Measurements from ENCODE around the gene KIZ.
"Not testable (repeated sequence)": the region's sequence is repeated elsewhere in the genome, so short reads cannot be mapped to it uniquely, and the experiment has no call there.

Gene KIZ

DNA sequence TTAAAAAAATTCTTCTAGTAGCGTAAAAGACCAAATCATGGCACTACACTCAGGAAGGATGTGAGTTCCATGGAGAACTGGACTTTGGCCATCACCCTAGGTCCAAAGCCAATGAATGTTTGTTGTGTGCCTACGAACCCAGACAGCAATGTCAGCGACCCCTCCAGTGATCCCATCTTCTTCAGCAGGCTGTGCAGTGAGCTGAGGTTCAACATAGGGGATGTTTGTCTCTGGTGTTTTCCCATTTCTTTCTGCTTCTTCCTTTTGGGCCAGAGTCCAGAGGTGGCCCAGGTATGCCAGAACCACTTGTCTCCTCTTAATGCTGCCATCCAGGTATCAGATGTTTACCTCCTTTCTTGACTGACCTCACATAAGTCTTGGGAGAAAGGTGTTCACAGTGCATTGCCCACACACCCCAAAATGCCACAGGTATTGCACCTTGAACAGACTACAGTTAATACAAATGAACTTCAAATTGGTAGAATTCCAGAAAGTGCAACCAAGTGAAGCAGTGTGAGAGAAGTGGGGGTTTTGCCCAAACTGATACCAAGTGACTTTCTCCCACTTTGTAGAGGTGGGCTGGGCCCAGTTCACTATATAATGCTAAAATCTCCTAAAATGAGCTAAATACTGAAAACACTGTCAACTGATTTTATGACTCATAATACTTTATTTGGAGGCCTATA lies 14.1 kb downstream of the KIZ start:
- FAIRE-seq (no peak), DNase-seq (ENCODE audit: low spot score) (no peak)

DNA sequence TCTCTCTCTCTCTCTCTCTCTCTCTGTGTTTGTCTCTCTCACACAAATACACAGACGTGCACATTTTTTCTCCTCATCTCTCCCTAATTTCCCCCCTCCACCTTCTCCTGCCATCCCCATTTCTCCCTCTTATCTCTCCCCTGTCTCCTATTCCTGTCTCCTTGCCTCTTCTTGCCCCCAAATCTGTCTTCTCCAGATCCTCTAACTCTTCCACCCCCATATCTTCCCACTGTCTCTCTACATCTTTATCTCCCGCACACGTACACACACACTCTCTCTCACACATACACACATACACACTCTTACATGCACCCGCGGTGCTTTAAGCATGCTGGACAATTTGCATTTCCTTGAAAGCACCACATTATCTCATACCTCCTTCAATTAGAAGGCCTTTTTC lies 15.9 kb downstream of the KIZ start:
- no peak for DNase-seq (ENCODE audit: low spot score)
- FAIRE-seq: no peak

DNA sequence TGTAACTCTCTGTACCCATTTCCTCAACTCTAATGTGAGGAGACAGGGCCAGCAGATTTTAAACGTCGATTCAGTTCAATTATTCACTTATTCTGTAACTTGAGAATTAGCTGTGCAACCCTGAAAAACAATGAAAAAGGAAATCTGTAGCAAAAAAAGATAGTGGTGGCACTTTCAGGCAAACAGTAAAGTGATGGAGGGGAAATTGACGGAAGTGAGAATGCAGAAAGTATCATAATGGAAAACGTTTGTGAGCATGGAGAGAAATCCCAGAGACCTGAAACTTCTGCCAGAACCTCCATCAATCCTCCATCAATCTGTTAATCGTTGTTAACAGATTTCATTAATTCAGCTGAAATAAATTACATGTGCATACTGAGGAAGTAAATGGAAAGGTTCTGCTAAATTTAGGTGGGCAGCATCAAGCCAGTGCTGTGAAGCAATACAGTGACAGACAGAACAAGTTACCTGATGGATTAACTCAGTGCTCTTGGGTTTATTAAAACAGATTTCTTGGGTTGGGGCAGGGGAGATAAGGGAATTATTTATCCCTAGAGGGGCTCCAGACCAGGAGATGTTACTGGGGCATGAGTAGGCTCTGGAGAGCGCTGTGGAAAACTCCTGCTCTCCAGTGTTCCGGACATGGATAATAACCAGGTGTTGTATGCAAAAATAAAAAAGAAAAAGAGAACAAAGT lies 17.5 kb downstream of the KIZ start:
- DNase-seq (ENCODE audit: low spot score) (no peak), FAIRE-seq (no peak)

DNA sequence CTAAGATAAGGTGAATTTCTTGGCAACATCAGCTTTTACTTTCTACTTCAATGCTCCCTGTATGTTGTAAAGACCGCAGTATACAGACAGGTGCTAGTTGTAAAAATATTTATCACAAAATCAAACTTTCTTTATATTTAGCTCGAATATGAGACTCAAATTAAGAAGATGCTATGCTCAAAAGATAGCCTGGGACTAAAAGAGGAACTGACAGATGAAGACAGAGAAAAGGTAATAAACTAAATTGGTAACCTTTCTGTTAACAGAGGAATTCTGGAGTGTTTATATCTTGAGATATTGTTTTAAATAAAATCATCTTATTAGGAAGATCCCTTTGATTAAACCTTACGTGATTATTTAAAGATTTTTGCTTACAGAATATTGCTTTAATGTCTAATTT lies 19.5 kb downstream of the KIZ start:
- no peak for DNase-seq (ENCODE audit: low spot score)
- FAIRE-seq: no peak

DNA sequence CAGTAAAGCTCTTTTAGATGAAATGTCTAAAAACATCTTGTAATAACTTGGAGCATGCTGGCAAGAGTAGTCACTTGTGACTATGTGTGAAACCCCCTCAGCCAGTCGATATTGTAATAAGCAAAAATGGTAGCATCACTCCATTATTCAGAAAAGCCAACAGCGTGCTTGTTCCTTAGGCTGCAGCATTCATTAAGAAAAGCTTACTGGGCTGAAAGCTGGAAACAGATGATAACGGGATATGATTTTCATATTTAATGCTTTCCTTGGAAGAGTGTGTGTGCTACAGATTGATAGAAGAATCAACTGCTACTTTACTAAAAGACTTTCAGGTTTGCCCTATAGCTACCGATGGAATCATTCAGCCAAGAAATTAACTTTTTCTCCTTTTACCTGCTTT lies 20.3 kb downstream of the KIZ start:
- FAIRE-seq: no peak

DNA sequence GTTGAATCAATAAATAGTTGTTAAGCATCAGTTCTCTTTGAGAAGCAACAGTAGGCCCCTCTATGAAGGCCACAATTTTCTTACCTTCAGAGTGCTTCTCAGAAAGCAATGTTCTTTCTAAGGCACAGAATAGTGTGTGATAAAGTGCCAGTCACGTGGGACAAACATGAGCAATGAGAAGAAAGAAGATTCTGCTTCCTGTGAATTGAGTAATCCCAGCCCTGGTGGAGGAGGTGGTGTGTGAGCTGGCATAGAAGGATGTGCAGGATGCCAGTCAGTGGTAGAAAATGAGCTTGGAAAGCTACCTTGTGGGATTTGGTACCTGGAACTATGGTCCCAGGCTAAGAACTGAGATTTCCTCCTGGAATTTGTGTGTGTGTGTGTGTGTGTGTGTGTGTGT lies 21.7 kb downstream of the KIZ start:
- FAIRE-seq: no peak
- no peak for DNase-seq (ENCODE audit: low spot score)

More for the DNA sequence above, 20.3 kb downstream of the KIZ start:
- DNase-seq (ENCODE audit: low spot score): no peak

DNA sequence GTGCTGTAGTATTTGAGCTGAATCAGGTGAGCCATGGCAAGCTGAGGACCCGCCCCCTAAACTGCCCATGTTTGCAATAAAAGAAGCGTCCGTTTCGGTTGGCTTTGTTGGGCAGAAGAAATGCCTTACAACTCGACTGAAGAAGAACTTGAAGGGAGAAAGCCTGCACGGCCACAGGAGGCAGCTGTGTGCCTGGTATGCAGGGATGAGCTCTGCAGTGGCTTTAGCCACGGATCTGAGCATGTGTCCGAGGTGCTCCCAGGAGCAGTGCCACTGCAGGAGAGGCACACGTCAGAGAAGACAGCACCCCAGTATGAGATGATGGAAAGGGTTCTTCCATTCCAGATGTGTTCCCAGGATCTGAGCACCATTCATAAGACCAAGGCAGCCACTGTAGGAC lies 23.5 kb downstream of the KIZ start:
- DNase-seq (ENCODE audit: low spot score): no peak
- FAIRE-seq: no peak

DNA sequence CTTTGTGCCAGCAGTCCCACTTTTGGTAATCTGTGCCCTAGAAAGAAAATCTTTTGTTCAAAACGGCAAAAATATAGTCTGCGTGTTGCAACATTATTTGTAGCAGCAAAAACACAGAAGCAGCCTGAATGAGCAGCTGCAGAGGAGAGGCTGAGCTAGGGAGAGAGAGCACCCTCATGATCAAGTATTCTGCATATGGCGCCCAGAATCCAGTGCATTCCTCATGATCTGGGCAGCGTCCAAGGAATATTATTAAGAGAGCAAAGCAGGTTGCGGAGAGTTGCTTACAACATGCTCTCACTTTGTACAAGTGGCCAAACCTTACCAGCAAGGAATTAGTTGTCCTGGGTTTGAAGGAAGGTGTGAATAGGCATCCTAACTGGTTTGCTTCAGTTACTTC lies 25.9 kb downstream of the KIZ start:
- DNase-seq (ENCODE audit: low spot score) (no peak), FAIRE-seq (no peak)

DNA sequence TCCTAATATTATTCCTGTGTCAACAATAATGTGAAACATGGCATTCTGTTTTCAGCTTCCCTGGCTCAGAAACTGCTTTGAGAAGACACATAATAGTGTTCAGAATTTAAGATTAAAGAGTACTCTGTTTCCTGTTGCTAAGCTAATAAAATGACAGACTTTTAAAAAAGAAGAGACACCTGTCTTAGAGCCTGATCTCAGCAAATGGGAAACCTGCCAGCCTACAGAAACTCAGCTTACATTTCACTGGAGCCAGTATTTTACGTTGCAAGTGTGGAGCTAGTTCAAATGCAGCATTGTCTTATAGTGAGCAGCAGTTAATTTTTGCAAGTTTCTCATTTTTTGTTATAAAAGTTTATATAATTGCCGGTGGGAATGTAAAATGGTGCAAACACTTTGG lies 28.8 kb downstream of the KIZ start:
- FAIRE-seq (no peak), DNase-seq (ENCODE audit: low spot score) (no peak)

DNA sequence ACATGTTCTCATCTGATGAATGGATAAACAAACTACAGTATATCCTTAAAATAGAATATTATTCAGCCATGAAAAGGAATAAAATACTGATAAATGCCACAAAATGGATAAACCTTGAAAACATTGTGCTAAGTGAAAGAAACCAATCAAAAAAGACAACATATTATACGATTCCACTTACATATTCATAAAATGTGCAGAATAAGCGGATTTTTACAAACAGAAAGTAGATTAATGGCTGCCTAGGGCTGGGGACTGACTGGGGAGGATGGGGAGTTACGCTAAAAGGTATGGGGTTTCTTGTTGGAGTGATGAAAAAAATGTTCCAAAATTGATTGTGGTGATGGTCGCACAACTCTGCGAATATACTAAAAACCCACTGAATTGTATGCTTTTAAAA lies 29.4 kb downstream of the KIZ start:
- FAIRE-seq (no peak), DNase-seq (ENCODE audit: low spot score) (no peak)

DNA sequence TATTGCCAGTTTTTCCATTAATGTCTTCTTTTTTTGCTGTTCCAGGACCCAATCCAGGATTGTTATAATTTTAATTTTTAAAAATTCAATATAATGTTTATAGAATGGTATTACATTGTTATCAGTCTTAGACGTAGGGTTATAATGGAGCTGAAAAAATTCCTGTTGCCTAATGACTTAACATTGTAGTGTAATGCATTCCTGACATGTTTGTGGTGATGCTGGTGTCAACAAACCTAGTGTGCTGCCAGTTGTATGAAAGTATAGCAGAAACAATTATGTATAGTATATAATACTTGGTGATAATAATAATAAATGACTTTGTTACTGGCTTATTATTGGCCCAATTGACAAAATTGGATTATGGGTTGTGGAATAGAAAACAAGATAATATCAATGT lies 30.4 kb downstream of the KIZ start:
- DNase-seq (ENCODE audit: low spot score): no peak
- no peak for FAIRE-seq

DNA sequence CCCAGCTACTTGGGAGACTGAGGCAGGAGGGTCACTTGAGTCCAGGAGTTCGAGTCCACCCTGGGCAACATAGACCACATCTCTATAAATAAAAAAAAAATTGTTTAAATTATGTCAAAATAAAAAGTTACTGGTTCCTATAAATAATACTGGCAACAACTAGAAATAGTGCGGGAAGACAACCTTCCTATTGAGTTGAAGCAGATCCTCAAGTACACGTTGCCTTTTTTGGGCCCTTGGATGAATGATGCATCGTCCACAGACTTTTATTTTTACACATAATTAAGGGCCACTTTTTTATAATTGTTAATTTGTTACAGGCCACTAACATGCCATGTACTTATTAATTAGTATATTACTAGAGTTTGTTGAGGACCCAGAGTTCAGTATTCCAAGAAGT lies 31.1 kb downstream of the KIZ start:
- FAIRE-seq (no peak), DNase-seq (ENCODE audit: low spot score) (no peak)

DNA sequence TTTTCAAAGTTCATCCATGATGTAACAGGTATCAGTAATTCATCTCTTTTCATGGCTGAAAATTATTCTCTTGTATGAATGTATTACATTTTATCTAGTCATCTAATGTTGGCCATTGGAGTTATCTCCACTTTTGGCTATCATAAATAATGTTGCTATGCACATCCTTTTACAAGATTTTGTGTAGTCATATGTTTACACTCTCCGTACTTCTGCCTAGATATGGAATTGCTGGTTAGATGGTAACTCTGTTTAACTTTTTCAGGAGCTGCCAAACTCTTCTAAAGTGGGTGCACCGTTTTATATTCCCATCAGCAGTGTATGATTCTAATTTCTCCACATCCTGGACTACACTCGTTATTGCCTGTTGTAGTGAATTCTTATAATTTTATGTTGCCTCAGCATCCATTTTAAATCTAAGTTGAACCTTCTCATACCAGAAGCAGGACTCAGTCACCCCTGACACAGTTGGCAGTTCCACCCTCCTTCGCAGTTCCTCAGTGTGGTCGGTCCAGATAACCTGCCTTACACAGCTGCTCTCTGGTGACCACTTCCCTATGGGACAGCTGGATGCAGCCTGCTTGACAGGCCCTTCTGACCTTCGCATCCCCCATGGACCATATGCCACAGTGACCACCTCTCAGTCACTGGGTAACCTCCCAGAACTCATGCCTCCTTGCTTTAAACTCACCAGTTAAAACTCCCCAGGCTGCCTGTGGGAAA lies 33.9 kb downstream of the KIZ start:
- FAIRE-seq: no peak
- DNase-seq (ENCODE audit: low spot score): no peak

DNA sequence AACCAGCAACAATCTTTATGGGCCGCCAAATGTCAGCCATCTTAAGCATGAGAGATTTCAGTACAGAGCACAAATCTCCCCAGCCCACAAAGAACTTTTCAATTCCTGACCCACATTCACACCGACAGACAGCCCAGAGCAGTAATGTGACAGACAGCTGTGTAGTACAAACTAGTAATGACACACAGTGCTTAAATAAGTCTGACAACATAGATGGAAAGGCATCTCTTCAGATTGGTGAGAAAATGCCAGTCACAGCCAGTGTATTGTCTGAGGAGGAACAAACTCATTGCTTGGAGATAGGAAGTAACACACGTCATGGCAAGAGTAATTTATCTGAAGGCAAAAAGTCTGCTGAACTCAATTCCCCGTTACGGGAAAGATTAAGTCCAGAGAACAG lies 36.0 kb downstream of the KIZ start:
- no peak for FAIRE-seq
- no peak for DNase-seq (ENCODE audit: low spot score)

DNA sequence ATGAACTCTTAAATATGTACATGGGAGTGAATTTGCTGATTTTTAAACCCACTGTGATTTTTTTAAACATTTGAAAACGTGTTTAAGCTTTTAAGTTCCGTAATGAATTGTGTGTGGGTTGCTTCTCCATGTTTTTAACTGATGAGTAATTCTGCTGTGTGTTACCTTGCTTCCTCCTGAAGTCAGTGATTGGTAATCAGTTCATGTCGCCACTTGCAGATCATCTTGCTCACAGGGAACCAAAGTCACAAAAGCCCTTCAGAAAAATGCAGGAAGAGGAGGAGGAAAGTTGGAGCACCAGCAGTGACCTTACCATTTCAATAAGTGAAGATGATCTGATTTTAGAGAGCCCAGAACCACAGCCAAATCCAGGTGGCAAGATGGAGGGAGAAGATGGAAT lies 36.7 kb downstream of the KIZ start:
- DNase-seq (ENCODE audit: low spot score) (no peak), FAIRE-seq (no peak)

DNA sequence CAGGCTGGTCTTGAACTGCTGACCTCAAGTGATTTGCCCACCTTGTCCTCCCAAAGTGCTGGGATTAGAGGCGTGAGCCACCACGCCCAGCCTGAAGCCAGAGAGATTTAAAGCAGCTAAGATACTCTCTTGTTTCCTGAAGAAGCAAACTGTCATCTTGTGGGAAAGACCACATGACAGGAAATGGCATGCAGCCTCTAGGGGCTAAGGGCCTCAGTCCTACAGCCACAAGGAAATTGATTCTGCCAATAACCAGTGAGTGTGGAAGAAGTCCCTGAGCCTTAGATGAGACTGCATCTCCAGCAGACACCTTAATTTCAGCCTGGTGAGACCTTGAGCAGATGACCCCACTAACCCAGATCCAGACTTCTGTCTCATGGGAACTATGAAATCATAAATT lies 40.9 kb downstream of the KIZ start:
- FAIRE-seq: no peak
- no peak for DNase-seq (ENCODE audit: low spot score)

DNA sequence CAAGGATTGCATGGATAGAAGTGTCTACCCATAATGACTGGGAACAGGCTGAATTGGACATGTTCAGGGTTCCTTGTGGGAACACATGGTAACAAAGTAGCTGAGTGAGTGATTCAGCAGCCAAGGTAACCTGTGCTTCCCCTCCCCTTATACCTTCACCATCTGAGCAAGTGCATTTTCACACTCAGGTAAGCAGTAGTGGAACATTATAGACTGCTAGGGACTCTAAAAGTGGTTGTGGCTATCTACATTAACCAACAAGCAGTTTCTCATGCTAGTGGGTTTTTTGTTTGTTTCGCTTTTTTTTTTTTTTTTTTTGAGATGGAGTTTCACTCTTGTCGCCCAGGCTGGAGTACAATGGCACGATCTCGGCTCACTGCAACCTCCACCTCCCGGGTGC lies 41.4 kb downstream of the KIZ start:
- DNase-seq (ENCODE audit: low spot score) (no peak), FAIRE-seq (no peak)

DNA sequence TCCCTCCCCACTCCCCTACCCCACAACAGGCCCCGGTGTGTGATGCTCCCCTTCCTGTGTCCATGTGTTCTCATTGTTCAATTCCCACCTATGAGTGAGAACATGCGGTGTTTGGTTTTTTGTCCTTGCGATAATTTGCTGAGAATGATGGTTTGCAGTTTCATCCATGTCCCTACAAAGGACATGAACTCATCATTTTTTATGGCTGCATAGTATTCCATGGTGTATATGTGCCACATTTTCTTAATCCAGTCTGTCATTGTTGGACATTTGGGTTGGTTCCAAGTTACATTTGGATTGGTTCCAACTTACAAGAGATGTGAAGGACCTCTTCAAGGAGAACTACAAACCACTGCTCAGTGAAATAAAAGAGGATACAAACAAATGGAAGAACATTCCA lies 42.2 kb downstream of the KIZ start:
- FAIRE-seq; DNase-seq (ENCODE audit: low spot score): not testable (repeated sequence)

DNA sequence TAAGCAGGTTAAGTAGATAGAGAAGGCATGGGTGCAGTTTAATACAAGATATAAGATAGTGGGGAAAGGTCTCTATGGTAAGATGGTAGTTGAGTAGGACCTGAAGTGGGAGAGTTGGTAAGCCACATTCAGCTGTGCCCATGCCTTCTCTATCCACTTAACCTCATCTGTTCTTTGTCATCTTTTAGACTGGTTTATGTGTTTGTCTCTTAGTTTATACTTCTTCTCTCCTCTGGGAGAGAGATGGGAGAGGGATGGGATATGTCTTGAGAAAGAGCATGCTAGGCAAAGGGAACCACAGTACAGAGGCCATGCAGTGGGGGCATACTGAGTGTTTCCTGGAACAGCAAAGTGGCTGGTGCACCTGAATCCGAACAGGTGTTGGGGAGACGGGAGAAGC lies 46.7 kb downstream of the KIZ start:
- DNase-seq (ENCODE audit: low spot score): no peak
- FAIRE-seq: no peak

DNA sequence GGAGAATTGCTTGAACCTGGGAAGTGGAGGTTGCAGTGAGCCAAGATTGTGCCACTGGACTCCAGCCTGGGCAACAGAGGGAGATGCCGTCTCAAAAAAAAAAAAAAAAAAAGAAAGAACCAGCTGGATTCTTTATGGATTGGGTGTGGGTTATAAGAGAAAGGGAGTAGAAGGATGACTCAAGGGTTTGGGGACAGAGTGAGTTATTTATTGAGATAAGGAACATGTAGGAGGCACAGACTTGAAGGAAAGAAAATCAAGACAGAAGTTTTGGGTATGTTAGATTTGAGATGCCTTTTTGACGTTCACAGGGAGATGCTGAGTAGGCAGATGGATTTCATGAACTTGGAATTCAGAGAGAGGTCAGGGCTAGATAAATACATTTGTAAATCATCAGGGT lies 47.6 kb downstream of the KIZ start:
- no peak for DNase-seq (ENCODE audit: low spot score)
- FAIRE-seq: no peak

DNA sequence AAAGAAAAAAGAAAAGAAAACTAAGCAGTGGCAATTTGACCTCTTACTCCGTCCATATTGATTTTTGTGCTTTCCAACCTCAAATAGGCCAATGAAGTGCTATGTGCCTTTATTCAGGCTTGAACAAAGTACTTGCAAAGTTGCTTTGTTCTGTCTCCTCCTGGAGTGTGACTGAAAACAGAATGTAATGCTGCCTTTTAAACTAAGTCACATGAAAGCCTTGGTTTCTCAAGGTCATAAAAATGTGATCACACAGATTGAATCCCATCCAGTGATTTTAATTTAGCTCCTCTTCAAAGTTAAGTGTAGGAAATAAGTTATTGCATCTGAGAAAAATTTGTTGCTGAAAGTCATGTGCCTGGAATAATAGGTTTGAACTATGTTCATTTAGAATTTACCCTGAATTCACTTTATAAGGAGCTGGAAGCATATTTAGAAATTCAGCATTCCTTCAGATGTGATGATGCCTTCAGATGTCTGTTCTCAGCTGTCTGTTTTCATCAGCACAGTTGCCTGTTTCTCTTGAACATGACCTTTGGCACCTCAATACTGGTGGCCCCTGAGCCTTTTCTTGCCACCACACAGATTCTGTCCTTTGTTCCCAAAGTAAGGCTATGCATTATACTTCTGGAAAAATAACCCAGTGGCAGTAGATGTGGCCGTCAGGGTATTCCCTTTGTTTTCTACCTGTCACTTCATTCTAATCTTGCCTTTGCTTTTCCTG lies 48.8 kb downstream of the KIZ start:
- FAIRE-seq (no peak), DNase-seq (ENCODE audit: low spot score) (no peak)

DNA sequence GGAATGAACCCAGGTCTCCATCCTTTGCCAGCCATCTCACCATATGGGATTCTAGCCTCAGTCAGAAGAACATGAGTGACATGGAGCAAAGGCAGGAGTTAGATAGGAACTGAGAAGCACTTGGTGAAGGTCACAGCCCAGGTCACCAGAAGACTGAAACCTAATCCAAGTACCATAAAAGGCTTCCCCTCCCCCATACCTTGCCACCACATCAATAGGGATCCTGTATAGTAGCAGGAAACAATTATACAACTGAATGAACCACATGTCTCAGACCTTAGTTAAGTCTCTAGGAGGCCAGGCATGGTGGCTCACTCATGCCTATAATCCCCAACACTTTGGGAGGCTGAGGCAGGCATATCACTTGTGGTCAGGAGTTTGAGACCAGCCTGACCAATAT lies 49.6 kb downstream of the KIZ start:
- DNase-seq (ENCODE audit: low spot score) (no peak), FAIRE-seq (no peak)
